Measurements from ENCODE around the gene HBA1. TPM values are rescaled to one million over a fixed set of nuclear protein-coding genes. Genes with fewer than 3 reads are reported as not detected.
"Not testable (repeated sequence)": the region's sequence is repeated elsewhere in the genome, so short reads cannot be mapped to it uniquely, and the experiment has no call there.

The HBA1 gene
- total RNA-seq, 1 donor from 2014 or later: not detected

GRCh38 chr16:200388-200787 is 23.9 kb downstream of the HBA1 start:
- H3K4me1 Mint-ChIP-seq (ENCODE audit: low read depth): no peaks in the 10 kb centered on the region
- H3K4me3 Mint-ChIP-seq (ENCODE audit: unreplicated experiment): no peak overlapping the region
- no peak for DNase-seq (ENCODE audit: low spot score)
- H3K36me3 Mint-ChIP-seq (ENCODE audit: low read depth): peaks cover 29% of the 10 kb centered on the region
- no peak for TF ChIP-seq CTCF (IDR thresholded peaks at IDR 0.05)
- no peaks in the 10 kb centered on the region for H3K27me3 Mint-ChIP-seq (ENCODE audit: low read depth)
- H3K9me3 Mint-ChIP-seq (ENCODE audit: low read depth): no peaks in the 10 kb centered on the region
- H3K27ac Mint-ChIP-seq (ENCODE audit: unreplicated experiment): no peak overlapping the region

- no peak overlapping the region for H3K4me3 Mint-ChIP-seq (ENCODE audit: unreplicated experiment)
- no peak for TF ChIP-seq CTCF (IDR thresholded peaks at IDR 0.05)
- H3K27me3 Mint-ChIP-seq (ENCODE audit: low read depth): no peaks in the 10 kb centered on the region
- H3K9me3 Mint-ChIP-seq (ENCODE audit: low read depth): no peaks in the 10 kb centered on the region
- DNase-seq (ENCODE audit: low spot score): no peak
- peaks cover 34% of the 10 kb centered on the region for H3K36me3 Mint-ChIP-seq (ENCODE audit: low read depth)
- no peak overlapping the region for H3K27ac Mint-ChIP-seq (ENCODE audit: unreplicated experiment)
- H3K4me1 Mint-ChIP-seq (ENCODE audit: low read depth): no peaks in the 10 kb centered on the region
These were observed 26.8 kb downstream of the HBA1 start for GRCh38 chr16:203246-203645.

- peaks cover 35% of the 10 kb centered on the region for H3K36me3 Mint-ChIP-seq (ENCODE audit: low read depth)
- not testable (repeated sequence) for H3K4me3 Mint-ChIP-seq (ENCODE audit: unreplicated experiment); DNase-seq (ENCODE audit: low spot score); H3K4me1 Mint-ChIP-seq (ENCODE audit: low read depth); H3K27ac Mint-ChIP-seq (ENCODE audit: unreplicated experiment); H3K27me3 Mint-ChIP-seq (ENCODE audit: low read depth); H3K9me3 Mint-ChIP-seq (ENCODE audit: low read depth)
These were observed 27.6 kb downstream of the HBA1 start for GRCh38 chr16:204046-204445.

- DNase-seq (ENCODE audit: low spot score); H3K27me3 Mint-ChIP-seq (ENCODE audit: low read depth); H3K4me3 Mint-ChIP-seq (ENCODE audit: unreplicated experiment); H3K9me3 Mint-ChIP-seq (ENCODE audit: low read depth); H3K4me1 Mint-ChIP-seq (ENCODE audit: low read depth); H3K27ac Mint-ChIP-seq (ENCODE audit: unreplicated experiment): not testable (repeated sequence)
- peaks cover 27% of the 10 kb centered on the region for H3K36me3 Mint-ChIP-seq (ENCODE audit: low read depth)
These were observed 32.9 kb downstream of the HBA1 start for GRCh38 chr16:209359-209758.

GRCh38 chr16:211631-212180 is 35.2 kb downstream of the HBA1 start:
- H3K9me3 Mint-ChIP-seq (ENCODE audit: low read depth); H3K4me3 Mint-ChIP-seq (ENCODE audit: unreplicated experiment); H3K27me3 Mint-ChIP-seq (ENCODE audit: low read depth); DNase-seq (ENCODE audit: low spot score); H3K4me1 Mint-ChIP-seq (ENCODE audit: low read depth): not testable (repeated sequence)
- H3K36me3 Mint-ChIP-seq (ENCODE audit: low read depth): peaks cover 25% of the 10 kb centered on the region
- peak overlapping the region; percentile 9 for H3K27ac Mint-ChIP-seq (ENCODE audit: unreplicated experiment)

GRCh38 chr16:212999-213398 is 36.5 kb downstream of the HBA1 start:
- peaks cover 22% of the 10 kb centered on the region for H3K36me3 Mint-ChIP-seq (ENCODE audit: low read depth)
- no peak overlapping the region for H3K4me3 Mint-ChIP-seq (ENCODE audit: unreplicated experiment)
- peaks cover 4% of the 10 kb centered on the region for H3K4me1 Mint-ChIP-seq (ENCODE audit: low read depth)
- no peak for TF ChIP-seq CTCF (IDR thresholded peaks at IDR 0.05)
- no peaks in the 10 kb centered on the region for H3K9me3 Mint-ChIP-seq (ENCODE audit: low read depth)
- H3K27me3 Mint-ChIP-seq (ENCODE audit: low read depth): no peaks in the 10 kb centered on the region
- no peak for DNase-seq (ENCODE audit: low spot score)
- no peak overlapping the region for H3K27ac Mint-ChIP-seq (ENCODE audit: unreplicated experiment)

- DNase-seq (ENCODE audit: low spot score): no peak
- H3K4me1 Mint-ChIP-seq (ENCODE audit: low read depth): no peaks in the 10 kb centered on the region
- H3K27me3 Mint-ChIP-seq (ENCODE audit: low read depth): no peaks in the 10 kb centered on the region
- TF ChIP-seq CTCF (IDR thresholded peaks at IDR 0.05): no peak
- H3K36me3 Mint-ChIP-seq (ENCODE audit: low read depth): peaks cover 23% of the 10 kb centered on the region
- H3K4me3 Mint-ChIP-seq (ENCODE audit: unreplicated experiment): no peak overlapping the region
- no peaks in the 10 kb centered on the region for H3K9me3 Mint-ChIP-seq (ENCODE audit: low read depth)
- peak overlapping the region; percentile 22 for H3K27ac Mint-ChIP-seq (ENCODE audit: unreplicated experiment)
These were observed 43.5 kb downstream of the HBA1 start for GRCh38 chr16:220021-220420.

All from chondrocyte (in vitro differentiated cells).